GM12875 (cell line): Measurements from ENCODE around the gene OAS3.

Experiments
- H3K4me3 ChIP-seq: one replicate; pipeline ENCODE4 v1.5.1; 2011; ENCODE audit warnings: low read depth, low read length, control low read depth
- TF ChIP-seq, protein P1 (sequence below): IDR thresholded peaks from 2 replicates; pipeline ENCODE4 v1.5.1; 2011; ENCODE audit warnings: low read depth, mild to moderate bottlenecking, control low read depth, inconsistent platforms, low read length, moderate library complexity, borderline replicate concordance; ENCODE audit not compliant: insufficient read depth

The OAS3 gene

GRCh38 chr12:112961074-112961473 lies 22.8 kb downstream of the OAS3 start:
- TF ChIP-seq, protein P1, sequence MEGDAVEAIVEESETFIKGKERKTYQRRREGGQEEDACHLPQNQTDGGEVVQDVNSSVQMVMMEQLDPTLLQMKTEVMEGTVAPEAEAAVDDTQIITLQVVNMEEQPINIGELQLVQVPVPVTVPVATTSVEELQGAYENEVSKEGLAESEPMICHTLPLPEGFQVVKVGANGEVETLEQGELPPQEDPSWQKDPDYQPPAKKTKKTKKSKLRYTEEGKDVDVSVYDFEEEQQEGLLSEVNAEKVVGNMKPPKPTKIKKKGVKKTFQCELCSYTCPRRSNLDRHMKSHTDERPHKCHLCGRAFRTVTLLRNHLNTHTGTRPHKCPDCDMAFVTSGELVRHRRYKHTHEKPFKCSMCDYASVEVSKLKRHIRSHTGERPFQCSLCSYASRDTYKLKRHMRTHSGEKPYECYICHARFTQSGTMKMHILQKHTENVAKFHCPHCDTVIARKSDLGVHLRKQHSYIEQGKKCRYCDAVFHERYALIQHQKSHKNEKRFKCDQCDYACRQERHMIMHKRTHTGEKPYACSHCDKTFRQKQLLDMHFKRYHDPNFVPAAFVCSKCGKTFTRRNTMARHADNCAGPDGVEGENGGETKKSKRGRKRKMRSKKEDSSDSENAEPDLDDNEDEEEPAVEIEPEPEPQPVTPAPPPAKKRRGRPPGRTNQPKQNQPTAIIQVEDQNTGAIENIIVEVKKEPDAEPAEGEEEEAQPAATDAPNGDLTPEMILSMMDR: no peak
- H3K4me3 ChIP-seq: no peak overlapping the region

DNA sequence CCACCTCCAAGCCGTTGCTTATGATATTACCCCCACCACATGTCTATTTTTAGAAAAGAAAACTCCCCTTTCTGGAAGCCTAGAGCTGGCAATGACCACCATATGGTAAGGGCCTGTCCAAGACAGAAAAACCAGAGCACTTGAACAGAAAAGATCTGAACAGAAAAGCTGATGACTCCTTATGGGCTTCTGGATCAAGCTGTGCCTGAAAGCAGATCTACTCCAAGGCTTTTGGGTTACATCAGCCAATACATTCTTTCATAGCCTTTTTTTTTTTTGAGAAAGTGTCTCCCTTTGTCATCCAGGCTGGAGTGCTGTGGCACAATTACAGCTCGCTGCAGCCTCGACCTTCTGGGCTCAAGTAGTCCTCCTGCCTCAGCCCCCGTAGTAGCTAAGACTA lies 23.3 kb downstream of the OAS3 start:
- TF ChIP-seq, protein P1: no peak
- no peak overlapping the region for H3K4me3 ChIP-seq

DNA sequence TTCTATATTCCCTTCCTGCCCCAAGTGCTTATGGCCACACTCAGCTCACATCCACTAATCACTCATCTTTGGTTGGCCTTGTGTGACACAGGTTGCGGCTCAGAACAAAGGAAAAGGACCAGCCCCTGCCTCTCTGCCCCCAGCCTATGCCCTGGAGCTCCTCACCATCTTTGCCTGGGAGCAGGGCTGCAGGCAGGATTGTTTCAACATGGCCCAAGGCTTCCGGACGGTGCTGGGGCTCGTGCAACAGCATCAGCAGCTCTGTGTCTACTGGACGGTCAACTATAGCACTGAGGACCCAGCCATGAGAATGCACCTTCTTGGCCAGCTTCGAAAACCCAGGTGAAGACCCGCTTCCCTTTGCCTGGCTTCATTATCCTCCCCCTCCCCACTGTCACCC lies 24.3 kb downstream of the OAS3 start:
- no peak overlapping the region for H3K4me3 ChIP-seq
- TF ChIP-seq, protein P1: no peak

- no peak overlapping the region for H3K4me3 ChIP-seq
- TF ChIP-seq, protein P1: no peak
Observed at GRCh38 chr12:112963227-112963861, 25.1 kb downstream of the OAS3 start.

DNA sequence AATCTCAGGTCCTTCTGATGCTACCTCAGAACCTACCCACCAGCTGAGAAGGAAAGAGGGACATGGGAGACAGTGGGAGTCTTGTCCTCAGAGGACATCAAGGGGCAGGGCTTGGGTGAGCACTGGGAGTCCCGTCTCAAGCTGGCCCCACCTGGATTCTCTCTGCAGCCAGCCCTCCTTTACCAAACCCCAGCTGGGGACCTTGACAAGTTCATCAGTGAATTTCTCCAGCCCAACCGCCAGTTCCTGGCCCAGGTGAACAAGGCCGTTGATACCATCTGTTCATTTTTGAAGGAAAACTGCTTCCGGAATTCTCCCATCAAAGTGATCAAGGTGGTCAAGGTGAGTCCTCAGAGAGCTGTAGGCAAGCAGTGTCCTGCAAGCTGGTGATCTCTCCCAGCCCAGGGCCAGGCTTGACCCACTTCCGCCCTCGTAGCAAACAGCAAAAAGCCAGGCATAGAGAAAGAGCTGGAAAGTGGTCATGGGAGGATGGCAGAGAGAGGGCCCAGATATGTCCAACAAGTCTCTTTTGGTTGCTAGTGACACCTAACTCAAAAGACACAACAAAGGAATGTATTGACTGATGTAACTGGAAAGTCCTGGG lies 25.9 kb downstream of the OAS3 start:
- TF ChIP-seq, protein P1: no peak
- H3K4me3 ChIP-seq: no peak overlapping the region

DNA sequence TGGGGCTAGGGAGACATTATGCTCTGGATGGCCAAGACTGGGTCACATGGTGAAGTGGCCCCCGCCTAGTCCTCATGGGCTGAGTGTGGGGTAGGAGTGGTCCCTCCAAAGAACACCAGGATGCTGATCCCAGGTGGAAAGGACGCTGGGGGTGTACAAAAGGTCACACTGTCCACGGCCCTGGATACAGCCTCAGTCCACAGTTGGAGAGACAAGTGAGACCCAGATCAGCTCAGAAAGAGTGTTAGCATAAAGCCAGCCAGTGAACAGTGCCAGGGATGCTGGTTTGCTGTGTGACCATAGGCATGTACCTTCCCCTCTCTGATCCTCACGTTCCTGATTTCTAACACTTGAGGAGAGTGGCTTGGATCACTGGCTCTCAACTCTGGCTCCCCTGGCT lies 26.6 kb downstream of the OAS3 start:
- no peak overlapping the region for H3K4me3 ChIP-seq
- TF ChIP-seq, protein P1: no peak

GRCh38 chr12:112965643-112966042 lies 27.4 kb downstream of the OAS3 start:
- no peak overlapping the region for H3K4me3 ChIP-seq
- TF ChIP-seq, protein P1: no peak
